OCI-LY1 (cell line): Measurements from ENCODE around the gene AKT3.

ENCODE experiments used
- CTCF ChIP-seq: fragments of 200-600 bp; sonication (generic), shearing (Covaris generic); IDR thresholded peaks from 2 replicates; pipeline ENCODE4 v1.5.1; 2017; ENCODE audit warnings: mild to moderate bottlenecking, antibody characterized with exemption, low read length, moderate library complexity, mixed read lengths
- EZH2 ChIP-seq: fragments of 200-600 bp; sonication (generic), shearing (Covaris generic); IDR thresholded peaks from 2 replicates; pipeline ENCODE4 v1.8.0; 2017; ENCODE audit warnings: borderline replicate concordance, mixed run types, mild to moderate bottlenecking, antibody characterized with exemption, low read length, moderate library complexity, mixed read lengths

DNA sequence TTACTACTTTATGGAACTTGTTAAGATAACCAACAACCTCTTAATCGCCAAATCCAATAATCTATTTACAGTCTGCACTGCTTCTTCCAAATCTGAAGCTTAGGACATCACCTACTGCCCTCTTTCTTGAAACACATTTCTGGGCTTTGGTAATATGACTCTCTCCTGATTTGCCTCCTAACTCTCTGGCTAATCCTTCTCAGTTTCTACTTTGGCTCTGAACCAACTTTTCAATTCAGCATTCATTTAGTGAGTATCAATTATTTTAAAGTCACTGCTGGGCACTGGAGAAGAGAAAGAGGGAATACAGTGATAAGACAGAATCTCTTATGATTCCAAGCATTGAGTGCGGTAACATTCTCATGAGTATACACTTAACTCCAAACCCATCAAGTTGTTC is 275.0 kb downstream of the AKT3 start:
- TF ChIP-seq EZH2, result no peak
- TF ChIP-seq CTCF, result no peak
